ENCODE results near the gene CLPSL1. TPM values are rescaled to one million over a fixed set of nuclear protein-coding genes. Genes with fewer than 3 reads are reported as not detected.

CLPSL1 gene
- total and polyA plus RNA-seq, 2 of the 8 experiments (the other 6 are each of a cell fraction or from before 2014, with no cell fraction given) = not detected

GRCh38 chr6:35786810-35787209 lies 6.0 kb downstream of the CLPSL1 start:
- Histone ChIP-seq H3K14ac (ENCODE audit: insufficient read length) (no peak overlapping the region), H3K79me2 (ENCODE audit: control insufficient read depth in 1 of 2, insufficient read depth in 2 of 2, low read length in 2 of 2) (no peaks in the 10 kb centered on the region), H3K4me1 (replicated peaks in 1 of 4; ENCODE audit: control insufficient read depth in 3 of 4, insufficient read depth in 4 of 4, low read length in 3 of 4) (peaks cover 0 to 5% (median 0%) of the 10 kb centered on the region in 4 experiments; a peak in 3 of 7 replicates), H2AK5ac (ENCODE audit: low read depth, low read length) (no peak overlapping the region), H3K9ac (replicated peaks in 1 of 4; ENCODE audit: extremely low read depth in 1 of 4, low read depth in 3 of 4, low read length in 3 of 4) (no peak overlapping the region), H2BK12ac (ENCODE audit: low read depth, low read length) (no peak overlapping the region), H3K56ac (replicated peaks; ENCODE audit: insufficient read length, low read depth, low read length) (no peak overlapping the region), H3K27me3 (replicated peaks in 1 of 4; ENCODE audit: control insufficient read depth in 3 of 4, extremely low read depth in 1 of 4, insufficient read depth in 3 of 4, low read length in 3 of 4) (no peaks in the 10 kb centered on the region), H3K4ac (replicated peaks; ENCODE audit: insufficient read length, low read depth, low read length) (peak overlapping the region; percentile 25), H2BK5ac (ENCODE audit: low read depth, low read length) (peak overlapping the region; percentile 16; the same call in 1 of the 2 replicates), H2BK120ac (replicated peaks; ENCODE audit: low read depth, low read length) (no peak overlapping the region), H3K23ac (ENCODE audit: insufficient read length) (no peak overlapping the region), H4K91ac (replicated peaks; ENCODE audit: insufficient read length, low read length) (no peak overlapping the region), H2BK15ac (ENCODE audit: low read length) (0 out of 2 replicates have a peak overlapping the region, but pooled peaks have one; percentile 61), H3K4me3 (ENCODE audit: extremely low read depth in 1 of 4, insufficient read depth in 2 of 4, low read depth in 3 of 4, low read length in 4 of 4) (no peak overlapping the region), H3K18ac (ENCODE audit: extremely low read depth, low read length) (no peak overlapping the region; the same call in 1 of the 2 replicates), H3K36me3 (ENCODE audit: control insufficient read depth in 2 of 4, insufficient read depth in 4 of 4, low read length in 3 of 4) (no peaks in the 10 kb centered on the region), H2BK20ac (ENCODE audit: low read length) (no peak overlapping the region), H3K79me1 (ENCODE audit: low read depth, low read length) (no peaks in the 10 kb centered on the region), H4K8ac (ENCODE audit: extremely low read depth, insufficient read depth, low read length) (no peak overlapping the region), H3K9me3 (ENCODE audit: insufficient read depth in 2 of 2, low read depth in 1 of 2, low read length in 1 of 2) (no peaks in the 10 kb centered on the region), H3K27ac (ENCODE audit: low read depth, low read length) (no peak overlapping the region), H3K4me2 (ENCODE audit: insufficient read depth in 1 of 2, low read depth in 2 of 2, low read length in 2 of 2) (no peak overlapping the region), H4K20me1 (replicated peaks in 1 of 2; ENCODE audit: control insufficient read depth in 1 of 2, insufficient read depth in 2 of 2, low read length in 2 of 2) (no peaks in the 10 kb centered on the region), H2AFZ (ENCODE audit: low read length) (no peak overlapping the region), H4K5ac (ENCODE audit: insufficient read length, low read depth, low read length) (no peak overlapping the region), H3K23me2 (ENCODE audit: low read depth, low read length) (no peaks in the 10 kb centered on the region)
- POLR2A ChIA-PET (ENCODE audit: partially characterized antibody) = interaction anchor here (0.8 to 4.1 kb wide), 4 partner anchors 10 to 47 kb away, joined by 3 to 29 read pairs (median 9); partner anchors contain the start of gene CLPS
- DNase-seq (ENCODE audit: low read depth in 1 of 2, low spot score in 2 of 2) = no peak
- FAIRE-seq = no peak
- 94% methylated on average over 25 of the region's 25 CpGs; no CpG with 5 or more reads in 1 of the 2 experiments for WGBS, 2 experiments (ENCODE audit: extremely low coverage in 1 of 2, insufficient coverage in 1 of 2, insufficient read length in 1 of 2, insufficient replicate concordance in 2 of 2, low coverage in 1 of 2, low lambda C conversion rate in 2 of 2, missing lambda C conversion rate in 1 of 2)
- CTCF ChIA-PET (ENCODE audit: partially characterized antibody) = interaction anchor here (1.1 to 3.5 kb wide), 3 partner anchors 11 to 308 kb away, joined by 3 to 27 read pairs (median 3); partner anchors contain the start of gene CLPS
- TF ChIP-seq SP2 (IDR thresholded peaks at IDR 0.05; ENCODE audit: low read length) (no peak), TBP (IDR thresholded peaks at IDR 0.05; ENCODE audit: low read depth, low read length) (no peak), JUN (IDR thresholded peaks at IDR 0.05; ENCODE audit: low read depth, low read length) (no peak), CBX8 (IDR thresholded peaks at IDR 0.05; ENCODE audit: borderline replicate concordance, low read depth, low read length) (no peak), KDM4A (IDR thresholded peaks at IDR 0.05; ENCODE audit: low read depth, low read length, severe bottlenecking) (no peak), PHF8 (conservative IDR thresholded peaks at IDR 0.05; ENCODE audit: low read depth, low read length) (no peak), KDM1A (IDR thresholded peaks at IDR 0.05; ENCODE audit: borderline replicate concordance, low read length) (no peak)
